22Rv1 (cell line): ENCODE data around the gene TIMM8A.

Experiments used
- ZFX ChIP-seq: fragments of 450-650 bp; IDR thresholded peaks from 2 replicates; pipeline ENCODE4 v1.6.1; 2017; ENCODE audit warnings: antibody characterized with exemption, borderline replicate concordance
- TF ChIP-seq, protein P1 (sequence below): fragments of 450-650 bp; IDR thresholded peaks from 2 replicates; pipeline ENCODE4 v1.5.1; 2017; ENCODE audit warnings: mild to moderate bottlenecking

- TF ChIP-seq, protein P1, sequence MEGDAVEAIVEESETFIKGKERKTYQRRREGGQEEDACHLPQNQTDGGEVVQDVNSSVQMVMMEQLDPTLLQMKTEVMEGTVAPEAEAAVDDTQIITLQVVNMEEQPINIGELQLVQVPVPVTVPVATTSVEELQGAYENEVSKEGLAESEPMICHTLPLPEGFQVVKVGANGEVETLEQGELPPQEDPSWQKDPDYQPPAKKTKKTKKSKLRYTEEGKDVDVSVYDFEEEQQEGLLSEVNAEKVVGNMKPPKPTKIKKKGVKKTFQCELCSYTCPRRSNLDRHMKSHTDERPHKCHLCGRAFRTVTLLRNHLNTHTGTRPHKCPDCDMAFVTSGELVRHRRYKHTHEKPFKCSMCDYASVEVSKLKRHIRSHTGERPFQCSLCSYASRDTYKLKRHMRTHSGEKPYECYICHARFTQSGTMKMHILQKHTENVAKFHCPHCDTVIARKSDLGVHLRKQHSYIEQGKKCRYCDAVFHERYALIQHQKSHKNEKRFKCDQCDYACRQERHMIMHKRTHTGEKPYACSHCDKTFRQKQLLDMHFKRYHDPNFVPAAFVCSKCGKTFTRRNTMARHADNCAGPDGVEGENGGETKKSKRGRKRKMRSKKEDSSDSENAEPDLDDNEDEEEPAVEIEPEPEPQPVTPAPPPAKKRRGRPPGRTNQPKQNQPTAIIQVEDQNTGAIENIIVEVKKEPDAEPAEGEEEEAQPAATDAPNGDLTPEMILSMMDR, result peak; percentile 76
- TF ChIP-seq ZFX, result no peak
Measured at GRCh38 chrX:101390664-101391525, 42.4 kb upstream of the TIMM8A start, which contains the start of gene RPL36A.
